Putamen (tissue), 1 donor: ENCODE measurements around the gene ATP9B.
A peak's percentile ranks its signal among the peaks of the same experiment; 100 is the strongest.

Experiments
- DNase-seq: peaks from one replicate; pipeline ENCODE4 v3.0.0-alpha.2; 2016; ENCODE audit warnings: low spot score

ATP9B gene

DNA sequence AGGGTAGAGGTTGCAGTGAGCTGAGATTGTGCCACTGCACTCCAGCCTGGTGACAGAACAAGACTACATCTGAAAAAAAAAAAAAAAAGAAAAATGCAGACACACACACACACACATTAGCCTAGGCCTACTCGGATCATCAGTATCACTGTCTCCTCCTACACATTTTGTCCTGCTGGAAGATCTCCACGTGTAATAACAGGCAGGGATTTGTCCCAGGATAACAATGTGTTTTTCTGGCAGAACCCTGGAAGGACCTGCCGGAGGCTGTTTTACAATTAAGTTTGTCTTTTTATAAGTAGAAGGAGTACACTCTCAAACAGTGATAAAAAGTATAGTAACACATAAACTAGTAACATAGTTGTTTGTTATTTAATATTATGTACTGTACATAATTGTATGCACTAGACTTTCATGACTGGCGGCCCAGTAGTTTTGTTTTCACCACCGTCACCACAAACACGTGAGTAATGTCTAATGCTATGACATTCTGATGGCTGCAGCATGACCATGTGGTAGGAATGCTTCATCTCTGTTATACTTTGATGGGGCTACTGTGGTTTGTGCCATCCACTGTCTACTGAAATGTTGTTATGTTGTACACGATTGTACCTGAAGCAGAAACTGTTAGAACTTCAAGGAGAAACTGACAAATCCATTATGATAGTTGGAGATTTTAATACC, 130.6 kb downstream of the ATP9B start:
- no peak for DNase-seq

DNA sequence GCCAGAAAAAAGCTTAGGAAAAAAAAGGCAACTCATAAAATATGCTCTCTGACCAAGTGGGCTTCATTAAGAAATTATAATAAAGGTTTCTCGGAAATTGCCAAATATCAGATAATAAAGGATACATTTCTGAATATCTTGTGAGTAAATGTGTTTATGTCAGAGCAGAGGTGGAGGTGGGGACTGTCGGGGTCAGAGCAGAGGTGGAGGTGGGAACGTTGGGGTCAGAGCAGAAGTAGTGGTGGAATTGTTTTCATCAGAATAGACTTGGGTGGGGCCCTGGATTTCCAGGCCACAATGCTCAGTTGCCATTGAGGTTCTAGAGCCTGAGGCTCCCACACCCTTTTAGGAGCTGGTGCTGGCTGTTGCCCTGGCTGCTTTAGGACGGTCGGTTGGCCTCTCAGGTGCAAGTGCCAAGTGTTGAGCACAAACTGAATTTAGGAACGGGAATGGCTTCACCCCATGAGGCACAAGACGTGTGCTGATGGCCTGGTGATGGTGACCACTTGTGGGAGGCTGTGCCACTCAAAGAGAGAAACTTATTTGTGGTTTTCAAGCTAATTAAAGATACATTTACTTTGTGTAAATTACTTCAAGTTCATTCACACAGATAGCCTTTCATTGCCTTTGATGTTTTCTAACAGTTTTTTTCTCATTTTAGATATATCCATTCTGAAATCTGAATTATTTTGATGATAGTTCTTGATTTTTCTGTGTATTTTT, 131.5 kb downstream of the ATP9B start:
- peak; percentile 77 for DNase-seq

DNA sequence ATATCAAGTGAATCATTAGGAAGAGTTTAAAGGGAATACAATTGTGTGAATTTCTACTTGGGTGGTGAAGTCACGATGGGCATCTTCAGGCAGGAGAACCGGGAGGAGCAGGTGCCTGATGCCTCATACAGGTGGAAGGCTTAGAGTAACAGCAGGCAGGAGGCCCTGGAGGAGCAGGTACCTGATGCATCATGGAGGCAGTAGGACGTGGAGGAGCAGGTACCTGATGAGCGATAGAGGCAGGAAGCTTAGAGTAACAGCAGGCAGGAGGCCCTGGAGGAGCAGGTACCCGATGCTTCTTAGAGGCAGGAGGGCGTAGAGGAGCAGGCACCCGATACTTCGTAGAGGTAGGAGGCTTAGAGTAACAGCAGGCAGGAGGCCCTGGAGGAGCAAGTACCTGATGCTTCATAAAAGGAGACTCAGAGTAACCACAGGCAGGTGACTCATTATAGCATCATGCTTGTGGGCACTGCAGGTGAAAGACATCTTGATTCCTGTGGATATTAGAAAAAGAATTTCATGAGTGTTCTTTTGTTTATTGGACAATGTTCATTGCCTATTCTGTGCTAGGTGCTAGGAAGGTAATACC, 133.9 kb downstream of the ATP9B start:
- DNase-seq = no peak

DNA sequence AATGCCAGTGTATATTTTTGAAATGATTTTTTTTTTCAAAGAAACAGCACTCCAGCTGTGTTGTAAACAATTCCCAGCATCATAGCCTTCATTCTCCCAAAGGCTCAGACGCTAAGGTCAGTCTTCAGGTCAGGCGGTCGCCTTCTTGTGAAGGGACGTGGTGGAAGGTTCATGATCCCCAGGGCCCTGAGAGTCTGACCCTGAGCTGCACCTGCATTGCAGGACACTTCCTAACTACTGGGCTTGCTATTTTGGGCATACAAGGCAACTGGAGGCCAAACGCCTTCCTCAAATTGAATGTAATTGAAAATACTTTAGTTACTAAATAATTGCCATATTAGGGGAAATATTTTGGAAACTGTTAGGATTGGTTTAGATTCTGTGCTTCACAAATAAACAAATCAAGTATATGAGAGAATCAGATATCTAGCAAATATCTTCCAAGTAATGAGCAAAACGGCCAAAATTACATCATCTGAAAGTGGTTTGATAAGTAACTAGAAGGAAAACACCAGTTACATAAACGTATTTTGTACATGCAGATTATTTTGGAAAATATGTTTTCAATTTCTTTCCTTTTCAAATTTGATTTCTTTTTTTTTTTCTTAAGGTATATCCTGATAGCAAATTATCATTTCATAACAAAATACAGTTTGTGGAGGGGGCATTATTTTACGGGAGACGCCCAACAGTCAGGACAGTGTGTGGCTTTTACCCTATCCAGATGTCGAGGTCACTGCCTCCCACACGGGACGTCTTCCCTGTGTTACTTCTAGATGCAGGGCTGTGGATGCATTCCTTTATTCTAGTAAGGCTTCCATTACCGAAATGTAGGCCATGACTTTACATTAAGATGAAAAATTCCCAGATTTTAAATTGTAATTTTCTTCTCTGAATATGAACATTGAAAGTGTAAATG, 136.0 kb downstream of the ATP9B start:
- DNase-seq = no peak

DNA sequence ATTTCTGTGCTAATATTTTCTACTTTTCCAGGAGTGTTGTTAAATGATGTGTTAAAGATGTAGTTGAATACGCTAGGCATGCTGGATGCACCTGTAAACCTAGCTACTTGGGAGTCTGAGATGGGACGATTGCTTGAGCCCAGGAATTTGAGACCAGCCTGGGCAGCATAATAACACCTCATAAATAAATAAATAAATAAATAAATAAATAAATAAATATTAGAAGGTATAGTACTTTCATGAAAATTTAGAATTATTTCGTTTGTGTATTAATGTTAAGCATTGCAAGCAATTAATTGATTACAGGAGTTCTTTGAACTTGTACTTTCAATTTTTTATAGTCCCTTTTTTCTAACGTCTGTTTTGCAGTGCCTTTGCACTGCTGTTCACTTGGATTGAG, 137.2 kb downstream of the ATP9B start:
- DNase-seq = no peak

DNA sequence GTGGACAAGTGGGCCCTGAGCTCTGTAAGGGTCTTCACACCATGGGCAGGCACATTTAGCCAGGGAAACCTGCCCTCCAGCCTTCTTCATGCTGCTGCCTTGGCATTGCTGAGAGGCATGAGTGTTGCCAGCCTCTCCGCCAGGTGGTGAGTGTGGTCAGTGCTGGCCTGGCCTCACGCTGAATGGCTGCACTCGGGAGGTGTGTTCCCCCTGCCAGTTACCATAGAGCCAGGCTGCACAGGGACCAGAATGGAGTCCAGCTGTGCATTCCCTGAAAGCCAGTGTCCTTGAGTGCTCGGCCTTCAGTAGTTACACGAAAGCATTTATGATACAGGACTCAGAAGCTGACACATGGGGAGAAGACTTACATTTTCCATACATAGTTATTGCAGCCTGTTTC, 139.7 kb downstream of the ATP9B start:
- DNase-seq = no peak

DNA sequence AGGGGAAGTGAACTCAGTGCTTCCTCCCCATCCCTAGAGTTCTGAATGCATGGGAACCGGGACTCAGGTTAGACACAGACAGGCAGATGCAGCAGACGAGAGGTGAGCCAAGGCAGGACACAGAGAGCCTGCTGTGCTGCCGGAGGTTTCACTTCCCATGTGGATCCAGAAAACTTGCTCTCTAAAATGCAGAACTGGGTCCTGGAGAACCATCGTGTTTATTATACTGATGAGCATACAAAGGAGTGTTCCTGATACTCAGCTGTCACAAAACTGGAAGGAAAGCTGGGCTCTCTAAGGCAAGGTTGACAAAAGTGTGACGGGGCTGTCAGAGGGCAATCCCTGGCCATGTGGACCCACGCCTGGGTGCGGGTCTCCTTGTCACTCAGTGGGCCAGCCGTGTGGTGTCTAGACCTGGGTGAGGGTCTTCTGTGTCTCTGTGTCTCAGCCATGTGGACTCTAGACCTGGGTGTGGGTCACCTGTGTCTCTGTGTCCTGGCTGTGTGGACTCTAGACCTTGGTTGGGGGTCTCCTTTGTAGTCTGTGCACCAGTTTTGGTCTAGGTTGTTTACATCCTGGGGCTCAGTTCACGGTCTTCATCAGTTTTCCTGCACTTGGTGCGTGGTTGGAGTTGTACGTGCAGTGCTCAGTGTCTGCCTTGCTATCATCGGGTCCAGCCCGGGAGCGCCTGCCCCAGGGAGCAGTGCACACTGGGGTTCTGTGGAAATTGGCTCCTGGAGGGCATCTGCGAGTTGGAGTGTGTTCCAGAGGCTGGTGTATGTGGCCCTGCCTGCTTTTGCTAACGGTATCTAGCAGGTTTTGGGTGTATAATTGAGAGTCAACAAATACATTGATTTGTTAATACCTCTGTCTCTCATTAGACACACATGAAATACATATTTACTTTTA, 141.1 kb downstream of the ATP9B start:
- DNase-seq = no peak

DNA sequence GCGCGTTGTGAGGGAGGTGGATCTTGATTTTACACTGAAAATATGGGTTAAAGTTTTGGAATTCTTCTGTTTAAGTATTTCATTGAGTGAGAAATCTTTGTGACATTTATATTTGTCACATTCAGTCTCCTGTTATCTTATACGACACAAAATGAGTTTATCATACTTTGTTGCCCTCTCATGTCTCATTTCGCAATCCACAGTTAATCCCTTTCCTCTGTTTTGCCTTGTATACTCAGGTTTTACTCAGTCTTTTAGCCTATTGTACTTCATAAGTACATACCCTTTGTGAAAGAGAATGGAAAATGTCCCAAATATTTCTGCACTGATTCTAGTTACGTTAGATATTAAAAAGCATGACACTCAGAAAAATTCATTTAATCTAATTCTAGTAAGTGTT, 142.7 kb downstream of the ATP9B start:
- no peak for DNase-seq

DNA sequence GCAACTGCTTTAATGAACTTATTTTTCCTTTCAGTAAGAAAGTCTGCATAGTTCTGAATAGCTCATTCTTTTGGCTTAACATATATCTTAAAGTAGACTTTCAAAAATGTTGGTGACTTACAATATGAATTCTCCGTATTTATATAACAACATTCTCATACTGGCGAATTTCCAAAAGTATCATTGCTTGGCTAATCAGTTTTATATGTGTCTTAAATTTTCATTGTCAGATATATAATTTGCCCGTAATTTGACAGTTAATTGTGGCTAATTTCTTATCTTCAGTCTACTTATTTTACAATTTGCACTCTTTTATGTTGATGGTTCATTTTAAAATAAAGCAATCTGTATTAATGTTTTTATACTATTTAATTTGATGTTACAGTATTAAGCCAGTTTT, 144.9 kb downstream of the ATP9B start:
- no peak for DNase-seq

DNA sequence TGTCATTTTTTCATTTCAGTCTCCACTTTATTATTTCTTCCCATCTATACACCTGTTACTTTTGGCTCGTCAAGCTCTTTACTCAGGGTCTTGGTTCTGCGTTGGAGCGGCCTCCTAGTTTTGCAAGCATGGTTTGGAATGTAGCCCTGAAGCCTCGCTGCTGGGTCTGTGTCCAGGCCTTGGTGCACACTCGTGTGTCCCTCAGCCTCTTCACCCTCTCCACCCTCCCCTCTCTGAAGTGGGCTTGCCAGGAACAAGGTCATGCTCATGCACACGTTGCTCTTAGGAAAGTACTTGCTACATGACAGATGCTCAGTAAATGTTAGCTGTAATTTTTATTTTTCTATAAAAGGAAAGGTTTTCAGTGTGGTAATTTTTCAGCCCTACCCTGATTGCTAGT, 147.0 kb downstream of the ATP9B start:
- DNase-seq = no peak

DNA sequence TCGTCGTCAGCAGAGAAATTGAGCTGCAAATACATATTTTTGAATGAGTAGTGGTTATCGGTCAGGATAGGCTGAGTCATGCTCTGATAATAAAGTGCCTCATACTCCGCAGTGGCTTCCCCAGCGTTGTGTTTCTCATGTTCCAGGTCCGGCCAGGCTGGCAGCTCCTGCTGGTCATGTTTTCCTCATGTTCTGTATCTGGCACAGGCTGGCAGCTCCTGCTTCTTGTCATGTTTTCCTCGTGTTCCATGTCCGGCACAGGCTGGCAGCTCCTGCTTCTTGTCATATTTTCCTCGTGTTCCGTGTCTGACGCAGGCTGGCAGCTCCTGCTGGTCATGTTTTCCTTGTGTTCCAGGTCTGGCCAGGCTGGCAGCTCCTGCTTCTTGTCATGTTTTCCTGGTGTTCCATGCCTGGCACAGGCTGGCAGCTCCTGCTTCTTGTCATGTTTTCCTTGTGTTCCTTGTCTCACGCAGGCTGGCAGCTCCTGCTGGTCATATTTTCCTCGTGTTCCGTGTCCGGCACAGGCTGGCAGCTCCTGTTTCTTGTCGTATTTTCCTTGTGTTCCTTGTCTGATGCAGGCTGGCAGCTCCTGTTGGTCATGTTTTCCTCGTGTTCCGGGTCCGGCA, 148.9 kb downstream of the ATP9B start:
- DNase-seq = peak; percentile 27

DNA sequence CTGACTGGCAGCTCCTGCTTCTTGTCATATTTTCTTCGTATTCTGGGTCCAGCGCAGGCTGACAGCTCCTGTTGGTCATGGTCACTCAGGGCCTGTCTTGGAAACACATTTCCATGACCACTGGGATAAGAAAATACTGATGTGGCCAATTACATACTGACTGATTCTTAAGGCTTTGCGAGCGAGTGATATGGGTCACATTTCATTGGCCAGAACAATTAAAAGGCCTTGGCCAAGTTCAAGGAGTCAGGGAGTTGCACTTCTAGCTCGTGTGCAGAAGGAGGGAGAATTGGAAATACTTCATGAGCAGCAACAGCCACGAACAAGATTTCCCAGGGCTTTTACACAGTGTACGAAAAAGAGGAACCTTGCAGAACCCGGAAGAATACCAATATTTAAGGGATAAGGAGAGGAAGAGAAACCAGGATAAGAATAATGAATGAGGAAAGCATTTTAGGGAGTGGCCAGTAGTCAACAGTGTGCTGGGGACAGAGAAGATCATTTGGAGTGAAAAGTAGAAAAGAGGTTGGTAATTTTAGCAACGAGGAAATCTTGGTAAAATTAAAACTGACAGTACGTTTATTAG, 149.5 kb downstream of the ATP9B start:
- no peak for DNase-seq

DNA sequence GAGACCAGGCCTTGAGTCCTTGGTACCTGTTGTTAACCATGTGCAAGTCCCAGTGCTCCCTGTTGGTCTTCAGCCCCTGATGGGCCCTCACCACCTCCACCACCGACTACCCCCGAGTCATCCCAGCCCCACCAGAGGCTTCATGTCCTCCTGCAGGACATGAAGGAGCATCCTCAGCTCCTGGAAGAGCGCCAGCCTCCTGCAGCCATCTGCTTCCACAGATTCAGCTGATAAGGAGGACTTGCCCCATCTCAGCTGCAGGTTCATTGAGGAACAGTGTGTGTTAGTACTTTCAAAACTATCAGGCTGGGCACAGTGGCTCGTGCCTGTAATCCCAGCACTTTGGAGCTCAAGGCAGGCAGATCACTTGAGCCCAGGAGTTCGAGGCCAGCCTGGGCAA, 151.9 kb downstream of the ATP9B start:
- no peak for DNase-seq

DNA sequence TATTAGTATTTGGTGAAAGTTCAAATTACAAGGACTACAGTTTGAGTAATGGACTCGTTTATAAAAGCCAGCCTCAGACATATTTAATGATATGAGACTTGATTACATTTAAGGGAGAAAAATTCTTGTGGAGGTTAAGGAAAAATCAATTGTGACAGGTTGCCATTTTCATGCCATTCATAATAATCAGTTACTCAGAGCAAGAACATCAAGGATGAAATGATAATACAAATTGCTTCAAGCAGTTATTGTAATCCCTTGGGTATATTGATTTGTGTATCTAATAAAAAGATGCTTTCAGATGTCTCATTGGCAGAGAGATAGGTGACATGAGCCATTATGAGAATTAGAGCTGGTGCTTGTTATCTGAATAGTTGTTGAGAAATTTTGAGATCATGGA, 153.6 kb downstream of the ATP9B start:
- DNase-seq = no peak

DNA sequence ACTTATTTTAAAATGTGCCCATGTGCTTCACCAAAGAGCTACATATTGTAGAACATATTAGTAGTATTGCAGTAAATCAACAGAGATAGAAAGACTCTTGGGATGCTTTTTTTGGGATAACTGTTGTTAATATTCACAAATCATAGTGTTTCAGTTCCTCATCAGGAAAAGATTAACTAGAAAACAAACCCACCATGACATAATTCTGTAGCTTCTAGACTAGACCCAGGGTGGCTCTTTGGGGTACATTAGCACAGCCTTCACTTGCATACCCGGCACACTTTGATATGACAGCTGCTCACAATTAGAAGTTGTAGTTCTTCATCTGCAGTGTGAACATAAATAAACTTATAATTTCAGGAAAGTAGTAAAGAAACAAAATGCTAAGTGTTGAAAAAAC, 154.2 kb downstream of the ATP9B start:
- no peak for DNase-seq

DNA sequence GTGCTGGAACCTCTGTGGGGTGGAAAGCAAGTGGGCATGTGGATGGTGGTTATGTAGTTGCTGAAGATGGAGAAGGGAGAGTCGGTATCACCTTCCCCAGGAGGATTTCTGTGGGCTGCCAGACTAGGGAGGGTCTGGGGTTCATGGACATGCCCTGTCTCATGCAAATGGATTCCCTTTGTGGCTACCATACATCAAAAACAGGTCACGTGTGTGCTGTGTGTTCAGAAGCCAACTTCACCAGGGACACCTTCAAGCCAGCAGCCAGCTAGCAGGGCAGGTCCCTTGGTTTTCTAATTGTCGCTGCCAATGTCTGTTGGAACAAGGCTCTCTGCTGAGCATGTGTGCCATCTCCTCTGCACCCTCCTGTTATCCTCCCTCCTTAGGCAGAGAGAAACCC, 155.2 kb downstream of the ATP9B start:
- DNase-seq = no peak

DNA sequence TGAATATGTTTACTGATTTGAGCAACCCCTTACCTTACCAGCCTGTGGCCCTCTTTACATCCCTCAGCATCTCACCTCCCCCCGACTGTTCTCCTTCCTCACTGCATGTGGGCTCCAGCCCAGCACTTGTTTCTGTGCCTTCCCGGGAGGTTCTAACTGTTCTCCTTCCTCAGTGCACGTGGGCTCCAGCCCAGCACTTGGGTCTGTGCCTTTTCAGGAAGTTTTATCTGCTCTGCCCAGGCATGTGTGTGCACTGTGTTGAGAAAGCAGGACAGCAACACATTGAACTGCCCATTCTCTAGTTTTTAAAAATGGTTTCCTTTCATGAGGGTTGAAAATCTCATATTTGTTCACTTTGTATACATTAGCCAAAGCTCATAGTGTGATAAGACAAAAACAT, 158.4 kb downstream of the ATP9B start:
- DNase-seq = no peak

DNA sequence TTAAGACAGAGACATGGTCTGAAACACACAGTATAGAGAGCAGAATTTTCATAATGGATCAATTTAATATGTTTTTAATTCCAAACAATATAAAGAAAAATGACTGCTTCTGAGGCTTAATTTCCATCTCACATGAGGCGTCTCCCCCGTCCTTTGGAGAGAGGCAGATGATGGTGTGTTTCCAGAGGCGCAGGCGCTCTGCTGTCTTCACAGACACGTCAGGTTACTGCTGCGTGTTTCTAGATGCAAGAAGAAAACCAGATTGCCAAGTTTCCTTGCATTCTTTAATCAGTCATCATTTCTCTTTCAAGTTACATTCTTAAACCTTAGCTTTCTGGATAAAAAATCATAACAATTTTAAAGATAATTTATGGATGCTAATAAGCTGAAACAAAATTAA, 160.2 kb downstream of the ATP9B start:
- DNase-seq = no peak

DNA sequence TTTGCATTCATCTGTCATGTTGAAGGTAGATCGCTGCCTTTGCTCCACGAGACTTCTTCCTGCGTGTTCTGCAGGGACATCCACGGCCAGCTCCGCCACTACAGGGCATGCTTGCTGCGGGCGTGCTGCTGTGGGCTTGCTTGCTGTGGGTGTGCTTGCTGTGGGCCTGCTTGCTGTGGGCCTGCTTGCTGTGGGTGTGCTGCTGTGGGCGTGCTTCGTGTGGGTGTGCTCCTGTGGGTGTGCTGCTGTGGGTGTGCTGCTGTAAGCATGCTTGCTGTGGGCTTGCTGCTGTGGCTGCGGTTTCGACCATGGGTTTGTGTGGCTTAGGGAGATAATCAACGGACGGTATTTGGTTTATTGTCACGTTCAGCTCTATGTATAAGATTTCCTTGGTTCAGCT, 165.2 kb downstream of the ATP9B start:
- no peak for DNase-seq

DNA sequence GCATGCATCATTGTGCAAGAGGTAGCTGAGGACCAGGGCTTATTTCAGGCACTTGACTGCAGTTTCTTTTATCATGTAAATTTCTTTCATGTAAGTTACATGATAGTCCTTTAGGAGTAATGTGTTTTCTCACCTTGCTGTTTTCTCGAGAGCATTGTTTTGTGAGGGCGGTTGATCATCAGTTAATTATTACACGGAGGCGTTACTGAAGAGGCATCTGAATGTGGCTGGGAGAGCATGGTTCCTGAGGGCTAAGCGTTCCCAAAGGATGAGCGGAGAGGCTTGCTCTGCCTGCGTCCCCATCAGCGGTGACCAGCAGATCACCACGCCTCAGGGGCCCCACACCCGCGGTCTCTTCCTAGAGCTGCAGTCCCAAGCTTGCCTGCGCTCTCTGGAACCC, 170.4 kb downstream of the ATP9B start:
- DNase-seq = no peak

DNA sequence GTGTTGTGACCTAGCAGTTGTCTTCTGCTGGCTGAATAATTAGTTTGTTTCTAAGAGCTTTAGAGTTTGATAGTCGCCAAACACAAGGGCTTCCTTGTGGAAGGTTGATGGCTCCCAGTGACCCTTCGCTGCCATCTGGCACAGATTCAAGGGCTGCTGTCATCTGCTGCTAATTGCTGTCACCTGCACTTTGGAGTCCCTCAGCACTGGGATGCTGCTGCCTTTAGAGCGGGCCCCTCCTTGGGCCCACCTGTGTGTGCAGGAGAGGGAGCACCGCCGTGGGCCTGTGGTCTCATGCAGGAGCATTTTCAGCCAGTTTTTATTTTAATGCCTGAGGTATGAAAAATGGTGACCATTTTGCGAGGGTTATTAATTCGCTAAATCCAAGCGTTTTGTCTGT, 172.6 kb downstream of the ATP9B start:
- DNase-seq = no peak
